HG03045 (cell line): ENCODE results near the gene PSME1.
A peak's percentile ranks its signal among the peaks of the same experiment; 100 is the strongest.

Source experiments
- ATAC-seq: cut with Tn5 transposase; IDR thresholded peaks from one replicate; pipeline ENCODE4 v1.9.1; 2021; ENCODE audit warnings: mild to moderate bottlenecking, moderate library complexity; ENCODE audit not compliant: unreplicated experiment

The PSME1 gene

GRCh38 chr14:24127673-24128072 is 8.3 kb upstream of the PSME1 start:
- no peak for ATAC-seq

- ATAC-seq = no peak
Measured at GRCh38 chr14:24129410-24129998, 6.5 kb upstream of the PSME1 start.

GRCh38 chr14:24130380-24130716 is 5.6 kb upstream of the PSME1 start, which contains the start of gene FITM1:
TSS of gene FITM1 (plus strand) at chr14:24130659. CDS start at chr14:24131564, 905 bp downstream.
- ATAC-seq = no peak

GRCh38 chr14:24130717-24131548 is 5.1 kb upstream of the PSME1 start:
- no peak for ATAC-seq

GRCh38 chr14:24131549-24131966 is 4.4 kb upstream of the PSME1 start:
- ATAC-seq = no peak

GRCh38 chr14:24132061-24132685 is 3.8 kb upstream of the PSME1 start:
- ATAC-seq = no peak

- no peak for ATAC-seq
Measured at GRCh38 chr14:24132976-24133375, 3.0 kb upstream of the PSME1 start.

- ATAC-seq = no peak
Measured at GRCh38 chr14:24133735-24134134, 2.3 kb upstream of the PSME1 start.

GRCh38 chr14:24135584-24135833 is 485 bp upstream of the PSME1 start:
- no peak for ATAC-seq

- no peak for ATAC-seq
Measured at GRCh38 chr14:24136684-24137528, 912 bp downstream of the PSME1 start.

- no peak for ATAC-seq
Measured at GRCh38 chr14:24137529-24138395, 1.8 kb downstream of the PSME1 start.

- no peak for ATAC-seq
Measured at GRCh38 chr14:24138396-24139271, 2.6 kb downstream of the PSME1 start.

- ATAC-seq = no peak
Measured at GRCh38 chr14:24139272-24139934, 3.4 kb downstream of the PSME1 start.

- peak; percentile 86 for ATAC-seq
Measured at GRCh38 chr14:24141097-24141880, 5.3 kb downstream of the PSME1 start, which contains the start of gene EMC9. TSS of gene EMC9 (minus strand) at chr14:24141591. CDS start at chr14:24141304, 287 bp downstream.

GRCh38 chr14:24143511-24143910 is 7.5 kb downstream of the PSME1 start:
- no peak for ATAC-seq

- ATAC-seq = no peak
Measured at GRCh38 chr14:24144451-24144850, 8.5 kb downstream of the PSME1 start.

GRCh38 chr14:24145219-24145618 is 9.2 kb downstream of the PSME1 start:
- no peak for ATAC-seq
